MM.1S (cell line): Measurements from ENCODE around the gene POFUT2.

Source experiments
- DNase-seq: peaks from one replicate; pipeline ENCODE4 v3.0.0-alpha.2; 2015
- H2AFZ ChIP-seq: fragments of 300-600 bp; sonication (generic); 2 replicates; pipeline ENCODE4 v1.6.0; 2016; ENCODE audit warnings: antibody characterized with exemption, low read length
- H3F3A ChIP-seq: fragments of 300-600 bp; sonication (generic); 2 replicates; pipeline ENCODE4 v1.6.1; 2016; ENCODE audit warnings: mild to moderate bottlenecking, antibody characterized with exemption, low read length, moderate library complexity, mixed read lengths; ENCODE audit not compliant: insufficient read depth
- H3K27ac ChIP-seq: fragments of 300-600 bp; sonication (generic); 2 replicates; pipeline ENCODE4 v1.5.1; 2016; ENCODE audit warnings: mild to moderate bottlenecking, low read length
- H3K27me3 ChIP-seq: fragments of 300-600 bp; sonication (generic); replicated peaks from 2 replicates; pipeline ENCODE4 v1.6.0; 2016; ENCODE audit warnings: low read length; ENCODE audit not compliant: insufficient read depth
- H3K36me3 ChIP-seq: fragments of 300-600 bp; sonication (generic); replicated peaks from 2 replicates; pipeline ENCODE4 v1.6.1; 2016; ENCODE audit warnings: mild to moderate bottlenecking, low read length, mixed read lengths; ENCODE audit not compliant: insufficient read depth
- H3K4me1 ChIP-seq: fragments of 300-600 bp; sonication (generic); 2 replicates; pipeline ENCODE4 v1.6.1; 2016; ENCODE audit warnings: low read length, mixed read lengths
- H3K4me2 ChIP-seq: fragments of 300-600 bp; sonication (generic); 2 replicates; pipeline ENCODE4 v1.6.0; 2016; ENCODE audit warnings: low read depth, low read length
- H3K4me3 ChIP-seq: fragments of 300-600 bp; sonication (generic); 2 replicates; pipeline ENCODE4 v1.5.1; 2016; ENCODE audit warnings: low read length, mixed read lengths
- H3K79me2 ChIP-seq: fragments of 300-600 bp; sonication (generic); 2 replicates; pipeline ENCODE4 v1.6.1; 2016; ENCODE audit warnings: mixed run types, low read length, mixed read lengths
- H3K9ac ChIP-seq: fragments of 300-600 bp; sonication (generic); 2 replicates; pipeline ENCODE4 v1.6.1; 2016; ENCODE audit warnings: low read length, mixed read lengths
- H3K9me2 ChIP-seq: fragments of 300-600 bp; sonication (generic); replicated peaks from 2 replicates; pipeline ENCODE4 v1.6.1; 2016; ENCODE audit warnings: mild to moderate bottlenecking, low read length, mixed read lengths; ENCODE audit not compliant: insufficient read depth
- H3K9me3 ChIP-seq: fragments of 300-600 bp; sonication (generic); replicated peaks from 2 replicates; pipeline ENCODE4 v1.6.1; 2016; ENCODE audit warnings: mild to moderate bottlenecking, low read length, mixed read lengths; ENCODE audit not compliant: insufficient read depth
- H4K20me1 ChIP-seq: fragments of 300-600 bp; sonication (generic); 2 replicates; pipeline ENCODE4 v1.6.1; 2016; ENCODE audit warnings: mild to moderate bottlenecking, low read length, moderate library complexity, mixed read lengths; ENCODE audit not compliant: insufficient read depth
- CTCF ChIP-seq: fragments of 300-600 bp; sonication (generic); IDR thresholded peaks from 2 replicates; pipeline ENCODE4 v1.5.1; 2016; ENCODE audit warnings: antibody characterized with exemption, low read length, mixed read lengths
- EZH2 ChIP-seq: fragments of 300-600 bp; sonication (generic); optimal IDR thresholded peaks from 2 replicates; pipeline ENCODE3; 2017; ENCODE audit warnings: low read depth, mild to moderate bottlenecking, antibody characterized with exemption, low read length, mixed read lengths
- EZH2phosphoT487 ChIP-seq: fragments of 300-600 bp; sonication (generic); IDR thresholded peaks from 2 replicates; pipeline ENCODE4 v1.6.1; 2018; ENCODE audit warnings: antibody characterized with exemption, low read length

Gene POFUT2

DNA sequence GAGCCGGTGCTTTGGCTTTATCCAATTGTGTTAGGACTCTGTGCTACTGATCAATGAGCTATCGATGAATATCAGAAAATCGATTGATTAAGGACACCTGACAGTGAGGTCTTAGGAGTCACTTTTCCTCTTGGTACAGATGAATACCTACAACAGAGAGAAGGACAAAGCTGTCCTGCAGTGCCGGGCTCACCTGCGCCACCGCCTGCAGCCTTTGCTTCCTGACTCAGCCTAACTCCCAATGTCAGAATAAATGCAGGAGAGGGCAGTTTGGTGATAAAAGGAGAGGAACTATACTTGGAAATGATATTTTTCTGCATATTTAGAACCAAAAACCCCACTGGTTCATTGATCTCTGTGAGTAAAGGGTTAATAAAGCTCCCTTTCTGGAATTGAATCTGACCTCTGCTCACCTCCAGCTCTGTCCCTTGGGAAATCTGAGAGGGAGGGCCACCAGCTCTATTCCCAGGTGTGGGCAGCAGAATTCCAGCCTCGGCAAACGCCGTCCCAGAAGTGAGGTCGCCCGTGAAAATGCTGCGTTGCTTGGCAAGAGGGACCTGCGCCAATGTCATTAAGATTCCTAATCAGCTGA, 39.3 kb downstream of the POFUT2 start:
- H3K9me3 ChIP-seq: no peaks in the 10 kb centered on the region
- no peak for DNase-seq
- no peak overlapping the region for H2AFZ ChIP-seq
- H3K9me2 ChIP-seq: no peaks in the 10 kb centered on the region
- no peak overlapping the region for H3K27ac ChIP-seq
- no peaks in the 10 kb centered on the region for H3K36me3 ChIP-seq
- TF ChIP-seq CTCF (no peak), EZH2phosphoT487 (no peak), EZH2 (no peak)
- H3K4me3 ChIP-seq: no peak overlapping the region
- no peaks in the 10 kb centered on the region for H3K79me2 ChIP-seq
- H3K9ac ChIP-seq: no peak overlapping the region
- H3K4me1 ChIP-seq: no peaks in the 10 kb centered on the region
- H3K27me3 ChIP-seq: peaks cover 95% of the 10 kb centered on the region
- no peaks in the 10 kb centered on the region for H3F3A ChIP-seq
- H4K20me1 ChIP-seq: no peaks in the 10 kb centered on the region
- no peak overlapping the region for H3K4me2 ChIP-seq

DNA sequence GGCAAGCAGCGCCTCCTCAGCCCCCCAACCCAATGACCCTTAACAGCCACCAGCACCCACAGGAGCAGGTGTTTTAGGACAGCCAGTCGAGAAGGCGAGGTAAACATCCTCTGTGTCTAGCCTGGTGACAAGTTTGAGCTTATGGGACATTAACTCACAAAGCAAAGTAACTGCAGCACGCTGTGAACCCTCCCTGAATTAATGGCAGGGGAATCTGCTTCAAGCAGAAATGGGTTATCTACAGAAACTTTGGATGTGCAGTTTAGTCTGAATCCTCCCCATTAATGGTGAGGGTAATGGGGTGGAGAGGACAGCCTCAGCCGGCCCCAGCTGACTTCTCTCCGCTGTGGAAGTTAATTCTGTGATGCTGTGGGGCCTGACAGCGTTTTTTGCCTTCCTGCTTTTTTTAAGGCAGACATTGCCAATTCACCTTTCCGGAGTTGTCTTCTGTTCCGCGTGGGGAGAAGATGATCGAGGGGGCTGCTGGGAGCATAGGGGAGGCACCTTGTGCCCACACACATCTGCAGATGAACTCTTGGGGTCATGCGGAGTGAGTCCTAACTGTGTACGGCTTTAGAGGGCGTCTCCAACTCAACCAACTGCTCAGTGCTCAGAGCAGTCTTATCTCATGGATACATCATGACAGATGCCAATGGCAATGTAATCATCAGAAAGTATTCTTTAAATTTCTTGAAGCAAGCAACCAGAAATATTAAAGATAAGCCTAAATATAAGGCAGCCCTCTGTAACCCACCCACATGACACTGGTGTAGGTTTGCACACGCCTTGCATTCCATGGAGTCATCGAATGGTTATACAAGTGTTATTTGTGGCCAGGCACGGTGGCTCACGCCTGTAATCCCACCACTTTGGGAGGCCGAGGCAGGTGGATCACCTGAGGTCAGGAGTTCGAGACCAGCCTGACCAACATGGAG, 41.0 kb downstream of the POFUT2 start:
- Histone ChIP-seq H3K4me2 (no peak overlapping the region), H3K36me3 (no peaks in the 10 kb centered on the region), H3K4me3 (no peak overlapping the region), H3K27ac (no peak overlapping the region), H4K20me1 (no peaks in the 10 kb centered on the region), H3K9ac (no peak overlapping the region), H3K4me1 (no peaks in the 10 kb centered on the region), H3K9me3 (no peaks in the 10 kb centered on the region), H3K79me2 (no peaks in the 10 kb centered on the region), H3F3A (no peaks in the 10 kb centered on the region), H3K9me2 (no peaks in the 10 kb centered on the region), H2AFZ (no peak overlapping the region), H3K27me3 (peaks cover 95% of the 10 kb centered on the region)
- no peak for DNase-seq
- no peak for TF ChIP-seq EZH2
- TF ChIP-seq CTCF: no peak
- no peak for TF ChIP-seq EZH2phosphoT487

- Histone ChIP-seq H3K4me2 (no peak overlapping the region), H3K27ac (no peak overlapping the region), H3K79me2 (no peaks in the 10 kb centered on the region), H3K9me3 (no peaks in the 10 kb centered on the region), H3F3A (no peaks in the 10 kb centered on the region), H3K9me2 (no peaks in the 10 kb centered on the region), H3K27me3 (peaks cover 95% of the 10 kb centered on the region), H3K4me3 (no peak overlapping the region), H4K20me1 (no peaks in the 10 kb centered on the region), H3K9ac (no peak overlapping the region), H3K36me3 (no peaks in the 10 kb centered on the region), H2AFZ (no peak overlapping the region), H3K4me1 (no peaks in the 10 kb centered on the region)
- DNase-seq: no peak
- no peak for TF ChIP-seq CTCF
- TF ChIP-seq EZH2: no peak
- TF ChIP-seq EZH2phosphoT487: no peak
Observed at GRCh38 chr21:45244799-45245340, 42.8 kb downstream of the POFUT2 start.
